Stomach (tissue), 9 donors: ENCODE measurements around the gene GLRA3. TPM values are rescaled to one million over a fixed set of nuclear protein-coding genes. Genes with fewer than 3 reads are reported as not detected.

ENCODE experiments used
- DNase-seq, 2 donors: peaks; one replicate each; pipeline versions ENCODE4 v3.0.0 to v3.0.0-alpha.2; 2013 to 2019
- H3K27ac ChIP-seq, 5 donors: fragments of 200-600 bp in 4 of 5; sonication (generic) in 4 of 5; one replicate each; pipeline ENCODE4 v1.5.1; 2013 to 2019; ENCODE audit warnings: mild to moderate bottlenecking in 1 of 5, moderate library complexity in 1 of 5
- H3K27me3 ChIP-seq, 3 donors: fragments of 200-600 bp; sonication (generic); one replicate each; pipeline ENCODE4 v1.5.1; 2017 to 2019; ENCODE audit warnings: mixed run types in 1 of 3
- H3K36me3 ChIP-seq, 4 donors: fragments of 200-600 bp; sonication (generic); 1 replicate in 3 of 4; 2 replicates in 1 of 4; pipeline ENCODE4 v1.5.1; 2016 to 2019
- H3K4me1 ChIP-seq, 4 donors: fragments of 200-600 bp; sonication (generic); one replicate each; pipeline ENCODE4 v1.5.1; 2016 to 2019
- H3K4me3 ChIP-seq, 4 donors: fragments of 200-600 bp; sonication (generic) in 3 of 4; one replicate each; pipeline ENCODE4 v1.5.1; 2016 to 2019; ENCODE audit warnings: mild to moderate bottlenecking in 1 of 4
- H3K9me3 ChIP-seq, 4 donors: fragments of 200-600 bp; sonication (generic); one replicate each; pipeline ENCODE4 v1.5.1; 2016 to 2019
- CTCF ChIP-seq, 7 experiments: fragments of 450-650 bp in 4 of 7; fragments of 200-600 bp in 3 of 7; sonication (generic) in 3 of 7; IDR thresholded peaks; one replicate each; pipeline ENCODE4 v1.5.1; 2016 to 2019; ENCODE audit warnings: antibody characterized with exemption in 7 of 7, control low read depth in 2 of 7, mild to moderate bottlenecking in 1 of 7
- EP300 ChIP-seq: sonication (generic); formaldehyde crosslinking; IDR thresholded peaks from one replicate; pipeline ENCODE4 v1.6.1; 2017; ENCODE audit warnings: antibody characterized with exemption
- POLR2A ChIP-seq, 4 donors: fragments of 450-650 bp; IDR thresholded peaks; one replicate each; pipeline ENCODE4 v1.6.1; 2016; ENCODE audit warnings: antibody characterized with exemption in 4 of 4, control low read depth in 2 of 4, mild to moderate bottlenecking in 1 of 4, moderate library complexity in 1 of 4
- POLR2AphosphoS5 ChIP-seq, 3 donors: sonication (generic); formaldehyde crosslinking; IDR thresholded peaks; one replicate each; pipeline ENCODE4 v1.6.1; 2016; ENCODE audit warnings: antibody characterized with exemption in 3 of 3
- WGBS, 5 donors: extraction: QIAGEN DNeasy Blood & Tissue Kit in 3 of 5; methylation state at CpG; one replicate each; pipeline versions ENCODE4 v1.1.5 to v1.1.7; 2013 to 2018; 5-methylcytosine and 5-hydroxymethylcytosine counted together
- intact Hi-C: fragments of 100-400 bp; cut with DNase I; formaldehyde crosslinking; loops from one replicate; pipeline ENCODE4 v1.15.1; 2023; ENCODE audit warnings: low total_unique reads
- polyA plus RNA-seq, 3 donors: library from polyadenylated mRNA; stranded (reverse); fragments of 200-250 nt; gene quantifications; one replicate each; pipeline ENCODE4 v1.2.3, GENCODE V29; 2013
- total RNA-seq, 5 donors: library from RNA; depleted of rRNA; stranded (reverse); fragments of >200 nt; gene quantifications; one replicate each; pipeline versions ENCODE4 v1.1.0 to v1.2.3, GENCODE V29; 2014 to 2016
- donor health status: healthy with polysubstance abuse.
- donor health status: Bipolar disorder and iron deficiency.
- donor health status: healthy.

Gene GLRA3
- total and polyA plus RNA-seq, 8 donors, result 0.06 to 0.18 TPM; not detected in 6

GRCh38 chr4:174752026-174752425 is 77.0 kb downstream of the GLRA3 start:
- no peak overlapping the region for H3K4me3 ChIP-seq
- H3K36me3 ChIP-seq, result no peaks in the 10 kb centered on the region
- no peak overlapping the region for H3K27ac ChIP-seq
- H3K27me3 ChIP-seq, result no peaks in the 10 kb centered on the region
- no peaks in the 10 kb centered on the region for H3K4me1 ChIP-seq
- WGBS, 5 donors, result 87 to 95% (median 95%) methylated on average over 2 of the region's 2 CpGs
- H3K9me3 ChIP-seq, result no peaks in the 10 kb centered on the region
- TF ChIP-seq POLR2A (IDR thresholded peaks at IDR 0.05), result no peak
- TF ChIP-seq CTCF (IDR thresholded peaks at IDR 0.05), result no peak
- TF ChIP-seq POLR2AphosphoS5 (IDR thresholded peaks at IDR 0.05), result no peak
- TF ChIP-seq EP300, result no peak
- intact Hi-C loops, result no loop called here
- DNase-seq, result no peak

GRCh38 chr4:174749091-174749490 is 80.0 kb downstream of the GLRA3 start:
- no peaks in the 10 kb centered on the region for H3K27me3 ChIP-seq
- H3K27ac ChIP-seq, result no peak overlapping the region
- no peaks in the 10 kb centered on the region for H3K36me3 ChIP-seq
- H3K4me3 ChIP-seq, result no peak overlapping the region
- TF ChIP-seq CTCF (IDR thresholded peaks at IDR 0.05) (no peak), EP300 (no peak), POLR2A (IDR thresholded peaks at IDR 0.05) (no peak), POLR2AphosphoS5 (IDR thresholded peaks at IDR 0.05) (no peak)
- intact Hi-C loops, result no loop called here
- 72 to 87% (median 79%) methylated on average over 3 of the region's 3 CpGs for WGBS, 5 donors
- H3K4me1 ChIP-seq, result no peaks in the 10 kb centered on the region
- peaks cover 0 to 14% (median 0%) of the 10 kb centered on the region in 4 donors for H3K9me3 ChIP-seq
- DNase-seq, result no peak

- peaks cover 0 to 20% (median 0%) of the 10 kb centered on the region in 4 donors for H3K9me3 ChIP-seq
- H3K27ac ChIP-seq, result no peak overlapping the region
- no peak overlapping the region for H3K4me3 ChIP-seq
- no peaks in the 10 kb centered on the region for H3K27me3 ChIP-seq
- intact Hi-C loops, result no loop called here
- TF ChIP-seq EP300 (no peak), CTCF (IDR thresholded peaks at IDR 0.05) (no peak), POLR2A (IDR thresholded peaks at IDR 0.05) (no peak), POLR2AphosphoS5 (IDR thresholded peaks at IDR 0.05) (no peak)
- DNase-seq, result no peak
- H3K36me3 ChIP-seq, result no peaks in the 10 kb centered on the region
- H3K4me1 ChIP-seq, result no peaks in the 10 kb centered on the region
- 64 to 81% (median 75%) methylated on average over 2 of the region's 2 CpGs for WGBS, 5 donors
Measured at GRCh38 chr4:174746710-174747109, 82.3 kb downstream of the GLRA3 start.

DNA sequence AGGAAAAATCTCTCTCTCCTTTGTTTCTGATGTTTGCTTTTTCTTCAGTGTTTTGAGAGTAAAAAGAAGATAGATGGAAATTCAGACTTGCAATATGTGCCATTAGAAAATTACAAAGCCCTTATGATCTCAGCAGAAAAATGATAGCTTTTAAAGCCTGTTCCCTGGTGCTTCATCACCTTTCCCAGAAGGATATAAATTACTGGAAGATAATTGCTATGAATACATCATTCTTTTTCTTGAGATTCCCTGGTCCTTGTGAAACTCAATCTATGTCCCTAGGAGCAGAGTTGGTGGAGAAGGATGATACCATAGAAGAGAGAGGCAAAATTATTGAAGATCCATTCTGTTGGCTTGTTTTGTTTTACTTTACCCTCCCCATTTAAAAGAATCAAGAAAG is 86.5 kb downstream of the GLRA3 start:
- peaks cover 0 to 20% (median 0%) of the 10 kb centered on the region in 4 donors for H3K9me3 ChIP-seq
- H3K27ac ChIP-seq, result no peak overlapping the region
- H3K4me1 ChIP-seq, result no peaks in the 10 kb centered on the region
- no peaks in the 10 kb centered on the region for H3K27me3 ChIP-seq
- H3K4me3 ChIP-seq, result no peak overlapping the region
- intact Hi-C loops, result no loop called here
- H3K36me3 ChIP-seq, result no peaks in the 10 kb centered on the region
- no peak for DNase-seq
- no peak for TF ChIP-seq POLR2A (IDR thresholded peaks at IDR 0.05)
- TF ChIP-seq EP300, result no peak
- TF ChIP-seq CTCF (IDR thresholded peaks at IDR 0.05), result no peak
- TF ChIP-seq POLR2AphosphoS5 (IDR thresholded peaks at IDR 0.05), result no peak
